Adrenal gland (tissue), 12 donors: ENCODE results near the gene MRNIP. TPM values are rescaled to one million over a fixed set of nuclear protein-coding genes. Genes with fewer than 3 reads are reported as not detected.

ENCODE experiments used
- DNase-seq, 7 donors: peaks; one replicate each; pipeline ENCODE4 v3.0.0-alpha.2; 2019 to 2020
- H3K27ac ChIP-seq, 5 donors: fragments of 200-600 bp; sonication (generic) in 4 of 5; 1 replicate in 3 of 5; 2 replicates in 2 of 5; pipeline versions ENCODE4 v1.5.1 to v1.8.0; 2016 to 2020; ENCODE audit warnings: mild to moderate bottlenecking in 1 of 5
- H3K27me3 ChIP-seq: fragments of 200-600 bp; 2 replicates; pipeline ENCODE4 v1.8.0; 2021
- H3K36me3 ChIP-seq, 2 donors: fragments of 200-600 bp; replicated peaks in 1 of 2; 1 replicate in 1 of 2; 2 replicates in 1 of 2; pipeline versions ENCODE4 v1.5.1 to v1.8.0; 2018 to 2022
- H3K4me1 ChIP-seq, 2 donors: fragments of 200-600 bp; replicated peaks in 1 of 2; 1 replicate in 1 of 2; 2 replicates in 1 of 2; pipeline versions ENCODE4 v1.5.1 to v1.8.0; 2018 to 2021
- H3K4me3 ChIP-seq, 4 donors: fragments of 200-600 bp; sonication (generic) in 3 of 4; one replicate each; pipeline ENCODE4 v1.5.1; 2016 to 2018
- H3K9me3 ChIP-seq, 3 donors: fragments of 200-600 bp; sonication (generic) in 1 of 3; replicated peaks in 1 of 3; 1 replicate in 2 of 3; 2 replicates in 1 of 3; pipeline versions ENCODE4 v1.5.1 to v1.8.0; 2016 to 2021
- POLR2A ChIP-seq, 2 donors: fragments of 450-650 bp; IDR thresholded peaks; one replicate each; pipeline ENCODE4 v1.6.1; 2017; ENCODE audit warnings: antibody characterized with exemption in 2 of 2, mild to moderate bottlenecking in 2 of 2, moderate library complexity in 1 of 2
- WGBS, 4 donors: extraction: QIAGEN DNeasy Blood & Tissue Kit in 2 of 4; methylation state at CpG; one replicate each; pipeline versions ENCODE4 v1.1.5 to v1.1.7; 2013 to 2017; 5-methylcytosine and 5-hydroxymethylcytosine counted together
- intact Hi-C, 2 donors: fragments of 100-400 bp; cut with DNase I; formaldehyde crosslinking; loops; one replicate each; pipeline versions ENCODE4 v1.14.1 to v1.15.0; 2022 to 2023
- polyA plus RNA-seq, 3 donors: library from polyadenylated mRNA; stranded (reverse); fragments of 200-250 nt in 2 of 3; fragments of 350-450 nt in 1 of 3; fragmentation: Illumina TruSeq in 1 of 3; extraction: RNeasy Lipid Tissue Mini Kit (QIAGEN cat#74804) in 1 of 3; gene quantifications; one replicate each; pipeline ENCODE4 v1.2.3, GENCODE V29; 2013 to 2014
- total RNA-seq, 9 donors: library from RNA; depleted of rRNA in 4 of 9; stranded (reverse); fragments of >200 nt in 4 of 9; fragments of 120-200 nt in 1 of 9; fragmentation: NEBNext Ultra II Directional in 1 of 9; extraction: Animal tissue kit (Norgen Biotek cat#: 25700) in 1 of 9; gene quantifications; one replicate each; pipeline versions ENCODE4 v1.1.0 to v1.2.4, GENCODE V29; 2013 to 2023
- TF ChIP-seq, protein P1 (sequence below), 6 experiments: fragments of 450-650 bp in 4 of 6; fragments of 200-600 bp in 2 of 6; sonication (generic) in 1 of 6; IDR thresholded peaks; 1 replicate in 5 of 6; 2 replicates in 1 of 6; pipeline versions ENCODE4 v1.5.1 to v1.8.0; 2016 to 2021; ENCODE audit warnings: antibody characterized with exemption in 6 of 6, mild to moderate bottlenecking in 2 of 6, moderate library complexity in 1 of 6
- donor health status: healthy with polysubstance abuse.
- donor health status: Bipolar disorder and iron deficiency.
- donor health status: DM: yes; HTN: yes; CAD: no.
- donor health status: DM: no; HTN: no; CAD: no.
- donor health status: DM: no; HTN: no; CAD: no.
- donor health status: DM: yes; HTN: yes; CAD: no.

The MRNIP gene
- total and polyA plus RNA-seq, 12 donors, result 12.3 to 129 (median 32.2) TPM

GRCh38 chr5:179803651-179804554 lies 54.7 kb downstream of the MRNIP start:
- Histone ChIP-seq H3K27ac (peak overlapping the region in 3 of 5 donors; percentile 88 to 93 (median 93)), H3K27me3 (no peaks in the 10 kb centered on the region), H3K36me3 (peaks cover 0 to 25% of the 10 kb centered on the region in 2 donors), H3K4me1 (peaks cover 37 to 48% of the 10 kb centered on the region in 2 donors), H3K9me3 (no peaks in the 10 kb centered on the region), H3K4me3 (no peak overlapping the region)
- intact Hi-C loops, result loop anchor here in 1 of 2 donors (10.0 kb wide), 2 partner anchors 51 to 101 kb away; partner anchors contain the start of genes MRNIP and TBC1D9B
- peak in 5 of 7 donors; percentile 24 to 47 (median 38) for DNase-seq
- TF ChIP-seq, protein P1, sequence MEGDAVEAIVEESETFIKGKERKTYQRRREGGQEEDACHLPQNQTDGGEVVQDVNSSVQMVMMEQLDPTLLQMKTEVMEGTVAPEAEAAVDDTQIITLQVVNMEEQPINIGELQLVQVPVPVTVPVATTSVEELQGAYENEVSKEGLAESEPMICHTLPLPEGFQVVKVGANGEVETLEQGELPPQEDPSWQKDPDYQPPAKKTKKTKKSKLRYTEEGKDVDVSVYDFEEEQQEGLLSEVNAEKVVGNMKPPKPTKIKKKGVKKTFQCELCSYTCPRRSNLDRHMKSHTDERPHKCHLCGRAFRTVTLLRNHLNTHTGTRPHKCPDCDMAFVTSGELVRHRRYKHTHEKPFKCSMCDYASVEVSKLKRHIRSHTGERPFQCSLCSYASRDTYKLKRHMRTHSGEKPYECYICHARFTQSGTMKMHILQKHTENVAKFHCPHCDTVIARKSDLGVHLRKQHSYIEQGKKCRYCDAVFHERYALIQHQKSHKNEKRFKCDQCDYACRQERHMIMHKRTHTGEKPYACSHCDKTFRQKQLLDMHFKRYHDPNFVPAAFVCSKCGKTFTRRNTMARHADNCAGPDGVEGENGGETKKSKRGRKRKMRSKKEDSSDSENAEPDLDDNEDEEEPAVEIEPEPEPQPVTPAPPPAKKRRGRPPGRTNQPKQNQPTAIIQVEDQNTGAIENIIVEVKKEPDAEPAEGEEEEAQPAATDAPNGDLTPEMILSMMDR (IDR thresholded peaks at IDR 0.05), result no peak
- no peak for TF ChIP-seq POLR2A (IDR thresholded peaks at IDR 0.05)
- WGBS, 4 donors, result 45 to 60% (median 56%) methylated on average over 12 to 18 of the region's 18 CpGs

- DNase-seq, result peak in 2 of 7 donors; percentile 31 to 44
- H3K27ac ChIP-seq, result peak overlapping the region; percentile 35 to 93 (median 88)
- intact Hi-C loops, result loop anchor here in 1 of 2 donors (10.0 kb wide), 2 partner anchors 52 to 102 kb away; partner anchors contain the start of genes MRNIP and TBC1D9B
Observed at GRCh38 chr5:179802950-179803562, 55.6 kb downstream of the MRNIP start.

DNA sequence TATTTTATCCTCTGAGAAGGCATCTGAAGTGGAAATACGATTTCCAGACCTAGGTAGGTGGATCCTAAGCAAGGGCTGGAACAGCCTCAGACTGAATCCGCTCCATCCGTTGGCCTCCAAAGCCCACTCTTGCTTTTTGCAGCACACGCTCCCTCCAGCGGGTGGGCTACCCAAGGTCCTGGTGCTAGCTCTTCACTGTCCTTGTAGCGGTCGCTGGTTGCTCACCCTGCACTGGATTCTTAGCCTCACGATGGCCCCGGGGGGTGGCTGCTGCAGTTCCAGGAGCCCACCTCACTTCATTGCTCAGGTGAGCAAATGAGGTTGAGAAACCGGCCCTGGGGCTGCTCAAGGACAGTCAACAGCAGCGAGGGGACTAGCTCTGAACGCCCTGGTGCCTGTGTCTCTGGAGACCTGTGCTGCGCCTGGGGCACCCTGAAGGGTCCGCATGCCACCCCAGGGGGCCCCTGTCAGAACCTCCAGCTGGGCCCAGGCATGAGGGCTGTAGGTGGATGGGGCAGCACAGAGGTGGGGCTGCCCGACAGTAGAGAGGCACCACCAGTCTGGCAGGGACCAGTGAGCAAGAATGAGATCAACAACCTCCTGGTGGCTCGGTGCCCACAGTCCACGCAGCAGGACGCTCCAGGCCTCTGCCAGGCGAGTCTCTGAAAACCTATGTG lies 56.3 kb downstream of the MRNIP start:
- intact Hi-C loops, result loop anchor here in 1 of 2 donors (10.0 kb wide), 2 partner anchors 52 to 102 kb away; partner anchors contain the start of genes MRNIP and TBC1D9B
- Histone ChIP-seq H3K4me1 (peaks cover 37 to 41% of the 10 kb centered on the region in 2 donors), H3K36me3 (peaks cover 0 to 40% of the 10 kb centered on the region in 2 donors), H3K27ac (peak overlapping the region; percentile 35 to 93 (median 88)), H3K9me3 (no peaks in the 10 kb centered on the region), H3K27me3 (no peaks in the 10 kb centered on the region), H3K4me3 (no peak overlapping the region)
- peak; percentile 75 to 93 (median 91) for DNase-seq
- WGBS, 4 donors, result 57 to 63% (median 59%) methylated on average over 17 to 19 of the region's 19 CpGs
- TF ChIP-seq, protein P1 (IDR thresholded peaks at IDR 0.05), result no peak
- peak in 1 of 2 donors; percentile 25 for TF ChIP-seq POLR2A (IDR thresholded peaks at IDR 0.05)

More at GRCh38 chr5:179802950-179803562, 55.6 kb downstream of the MRNIP start:
- no peaks in the 10 kb centered on the region for H3K9me3 ChIP-seq
- no peak overlapping the region for H3K4me3 ChIP-seq
- H3K27me3 ChIP-seq, result no peaks in the 10 kb centered on the region
- H3K4me1 ChIP-seq, result peaks cover 37 to 48% of the 10 kb centered on the region in 2 donors
- H3K36me3 ChIP-seq, result peaks cover 0 to 33% of the 10 kb centered on the region in 2 donors
- 62 to 80% (median 68%) methylated on average over 4 to 11 of the region's 11 CpGs for WGBS, 4 donors
- TF ChIP-seq, protein P1 (IDR thresholded peaks at IDR 0.05), result no peak
- TF ChIP-seq POLR2A (IDR thresholded peaks at IDR 0.05), result no peak
